Bronchus fibroblast of lung (primary cell): ENCODE measurements around the gene GZF1. TPM values are rescaled to one million over a fixed set of nuclear protein-coding genes. Genes with fewer than 3 reads are reported as not detected.

Experiments
- total RNA-seq: library from RNA; depleted of rRNA; stranded (reverse); fragments of >200 nt; gene quantifications from 2 replicates; pipeline ENCODE4 v1.2.3, GENCODE V29; 2015

The GZF1 gene
- total RNA-seq, result 10.7 and 15.6 TPM in 2 replicates

DNA sequence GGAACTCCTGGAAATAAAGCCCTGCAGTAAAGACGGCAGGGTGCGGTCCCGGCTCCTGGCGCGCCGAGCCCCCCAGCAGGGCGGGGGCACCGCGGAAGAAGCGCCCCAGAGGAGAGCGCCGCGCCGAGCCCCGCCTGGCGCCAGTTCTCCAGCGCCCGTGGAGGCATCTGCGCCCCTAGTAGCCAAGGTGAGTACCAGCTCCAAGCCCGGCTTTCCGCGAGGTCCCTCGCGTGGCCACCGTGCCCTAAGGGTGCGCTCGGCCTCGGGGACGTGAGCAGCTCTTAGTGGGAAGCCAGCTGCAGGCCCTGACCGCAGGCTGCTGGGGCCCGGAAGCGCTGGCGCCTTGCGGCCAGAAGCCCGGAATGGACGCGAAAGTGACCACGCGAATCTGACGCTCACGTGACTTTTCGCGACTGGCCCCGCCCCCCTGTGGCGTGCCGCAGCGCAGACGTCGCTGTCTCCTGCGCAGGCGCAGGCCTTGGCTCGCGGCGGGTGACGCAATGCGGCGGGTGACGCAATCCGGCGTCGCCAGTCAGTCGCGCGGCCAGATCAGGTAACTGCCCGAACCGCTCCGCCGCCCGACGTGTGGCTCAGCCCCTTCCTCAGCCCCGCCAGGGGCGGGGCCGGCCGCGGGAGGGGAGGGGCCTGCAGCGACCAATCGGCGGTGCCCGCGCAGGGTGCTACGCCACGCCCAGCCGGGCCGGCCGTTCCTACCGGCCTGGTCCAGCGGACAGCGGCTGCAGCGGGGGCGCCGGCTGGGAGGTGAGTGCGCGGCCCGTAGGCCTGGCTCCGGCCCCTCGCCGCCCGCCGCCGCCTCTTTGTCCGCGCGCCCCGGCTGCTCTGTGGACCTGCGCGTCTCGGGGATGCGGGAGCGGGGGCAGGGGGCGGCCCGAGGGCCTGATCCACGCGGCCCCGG is at the start of gene GZF1:
GZF1 (plus strand) TSS at position 707 of the 916 bp plus-strand sequence. CDS start 2,202 bp downstream, outside the sequence.

DNA sequence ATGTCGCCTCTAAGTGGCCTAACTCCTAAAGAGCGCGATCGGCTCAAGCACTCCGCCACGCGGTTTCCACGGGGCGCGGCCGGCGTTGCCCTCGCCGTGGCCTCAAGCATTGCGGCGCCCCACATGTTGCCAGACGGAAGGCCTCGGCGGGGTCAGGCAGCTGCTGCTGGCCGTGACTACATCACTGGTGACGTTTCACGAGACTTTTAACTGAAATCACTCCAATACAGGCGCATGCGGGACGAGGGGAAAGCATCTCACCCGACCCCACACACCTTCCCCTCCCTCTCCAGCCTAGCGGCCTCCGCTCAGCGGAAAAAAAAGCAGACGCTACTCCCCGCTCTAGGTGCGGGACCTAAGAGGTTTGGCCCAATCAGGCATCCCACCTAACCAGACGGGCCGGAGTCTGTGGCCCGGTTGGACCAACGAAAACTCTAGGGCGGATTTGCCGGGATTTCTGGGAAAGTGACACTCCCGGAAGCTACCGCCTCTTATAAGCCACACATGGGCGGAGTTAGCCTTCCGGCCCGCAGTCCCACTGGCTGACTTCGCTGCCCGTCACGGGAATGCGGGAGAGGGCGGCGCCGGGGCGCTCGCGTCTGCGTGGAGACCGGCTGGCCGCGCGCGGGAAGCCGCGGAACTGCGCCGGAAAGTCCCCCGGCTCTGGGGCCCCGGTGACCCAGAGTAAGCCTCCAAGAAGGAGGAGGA is 11.6 kb upstream of the GZF1 start, which contains the start of gene NXT1:
NXT1 (plus strand) TSS at position 596 of the 708 bp plus-strand sequence. CDS start 3,251 bp downstream, outside the sequence.

DNA sequence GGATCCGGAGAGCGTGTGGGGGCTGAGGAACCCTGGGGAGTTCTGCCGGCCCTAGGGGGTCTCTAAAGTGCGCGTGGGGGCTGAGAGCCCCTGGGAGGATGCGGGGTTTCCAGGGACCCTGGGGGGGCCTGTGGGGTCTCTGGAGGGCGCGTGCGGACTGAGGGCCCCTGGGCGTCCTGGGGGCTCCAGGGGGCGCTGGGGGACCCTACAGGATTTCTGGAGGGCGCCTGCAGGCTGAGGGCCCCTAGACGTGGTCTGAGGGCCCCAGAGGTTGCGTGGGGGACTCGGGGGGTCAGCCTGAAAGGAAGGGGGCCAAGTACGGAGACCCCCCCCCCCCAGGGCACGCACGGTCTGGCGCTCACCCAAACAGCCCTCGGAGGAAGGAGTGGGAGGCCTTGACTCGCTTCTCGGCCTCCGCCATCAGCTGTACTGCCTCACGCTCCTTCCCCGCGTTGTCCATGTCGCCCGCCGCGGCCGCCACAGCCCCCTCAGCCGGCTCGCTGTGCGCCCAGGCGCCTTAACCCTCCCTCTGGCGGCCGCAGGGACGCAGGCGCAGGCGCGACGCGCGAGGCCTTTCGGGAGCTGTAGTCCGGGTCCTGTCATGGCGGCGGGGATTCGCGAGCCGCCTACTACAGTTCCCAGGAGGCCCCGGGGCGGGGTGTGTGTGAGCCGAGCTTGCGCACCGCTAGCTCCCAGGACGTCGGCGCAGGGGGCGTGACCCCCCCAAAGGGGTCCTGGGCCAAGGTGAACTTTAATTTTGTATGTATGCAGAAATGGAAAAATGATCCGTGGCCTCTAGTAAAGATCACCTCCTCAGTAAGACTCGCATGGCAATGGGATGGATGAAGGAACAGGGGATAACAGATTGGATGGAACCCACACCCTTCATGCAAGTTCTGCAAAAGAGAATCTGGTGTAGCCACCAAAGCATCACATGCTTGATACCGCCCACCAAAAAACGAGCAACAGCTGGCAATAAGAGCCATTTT is 59.3 kb downstream of the GZF1 start, which contains the start of gene NAPB:
NAPB (minus strand) TSS at position 546 of the 989 bp plus-strand sequence; CDS start at position 460, 86 bp downstream.

Other genes with a start within 250 kb of the GZF1 start
- gene NXT1, start 11.4 kb upstream of the GZF1 start, total RNA-seq, result 42.5 and 45.5 TPM in 2 replicates
- 1.2 and 2.2 TPM in 2 replicates for gene NAPB, start 59.3 kb downstream of the GZF1 start, total RNA-seq
- not detected in 2 replicates for gene CSTL1, start 77.5 kb downstream of the GZF1 start, total RNA-seq
- gene CST11, start 90.7 kb downstream of the GZF1 start, total RNA-seq, result not detected in 2 replicates
- gene CST8, start 128.9 kb downstream of the GZF1 start, total RNA-seq, result not detected in 2 replicates
- not detected in 2 replicates for gene CST9L, start 206.3 kb downstream of the GZF1 start, total RNA-seq
- not detected in 2 replicates for gene CST9, start 243.7 kb downstream of the GZF1 start, total RNA-seq